Renal pelvis (tissue), 4 donors: ENCODE data around the gene SYNGR3. TPM values are rescaled to one million over a fixed set of nuclear protein-coding genes. Genes with fewer than 3 reads are reported as not detected.
"Not testable (repeated sequence)": the region's sequence is repeated elsewhere in the genome, so short reads cannot be mapped to it uniquely, and the experiment has no call there.

Experiments
- DNase-seq: peaks from one replicate; pipeline ENCODE4 v3.0.0-alpha.2; 2013
- polyA plus RNA-seq, 3 donors: library from polyadenylated mRNA; unstranded; fragments of 120-200 nt; gene quantifications; one replicate each; pipeline ENCODE4 v1.2.1, GENCODE V29; 2013; ENCODE audit not compliant: insufficient read length in 3 of 3

The SYNGR3 gene
- polyA plus RNA-seq, 3 donors, result 1.5 to 2.4 (median 2.1) TPM

DNA sequence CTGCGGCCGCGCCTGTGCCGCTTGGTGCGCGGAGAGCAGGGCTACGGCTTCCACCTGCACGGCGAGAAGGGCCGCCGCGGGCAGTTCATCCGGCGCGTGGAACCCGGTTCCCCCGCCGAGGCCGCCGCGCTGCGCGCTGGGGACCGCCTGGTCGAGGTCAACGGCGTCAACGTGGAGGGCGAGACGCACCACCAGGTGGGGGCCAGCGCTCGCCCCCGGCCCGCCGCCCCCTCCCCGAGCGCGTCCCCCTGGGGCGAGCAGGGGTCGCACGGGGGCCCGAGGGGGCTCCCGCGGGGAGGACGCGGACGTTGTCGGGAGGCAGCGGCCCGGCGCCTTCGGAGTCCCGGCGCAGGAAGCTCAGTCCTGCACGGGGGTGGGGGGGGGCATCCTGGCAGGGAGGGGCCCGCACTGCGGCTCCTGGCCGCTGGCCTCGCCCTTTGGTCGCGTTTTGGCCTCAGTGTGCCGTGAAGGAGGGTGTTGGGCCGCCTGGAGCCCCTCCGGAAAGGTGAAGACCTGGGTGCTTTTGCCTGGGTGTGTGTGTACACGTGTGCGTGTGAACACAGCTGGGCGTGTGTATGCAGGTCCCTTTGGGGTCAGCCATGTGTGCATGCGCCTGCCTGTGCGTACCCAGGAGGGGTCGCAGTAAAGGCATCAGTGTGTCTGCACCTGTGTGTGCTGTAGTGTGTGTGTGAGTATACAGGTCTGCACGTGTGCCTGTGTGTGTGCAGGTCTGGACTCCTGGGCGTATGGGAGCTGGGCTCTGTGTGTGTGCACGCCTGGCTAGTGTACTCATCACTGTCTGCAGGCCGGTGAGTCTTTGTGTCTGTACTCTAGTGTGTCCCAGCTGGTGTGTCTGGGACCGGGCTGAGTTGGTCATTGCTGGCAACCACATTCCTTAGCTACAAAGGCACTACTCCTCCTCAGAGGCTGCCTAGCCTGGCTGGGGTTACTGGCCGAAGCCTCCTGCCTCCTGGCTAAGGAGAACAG lies 37.5 kb downstream of the SYNGR3 start:
- no peak for DNase-seq

DNA sequence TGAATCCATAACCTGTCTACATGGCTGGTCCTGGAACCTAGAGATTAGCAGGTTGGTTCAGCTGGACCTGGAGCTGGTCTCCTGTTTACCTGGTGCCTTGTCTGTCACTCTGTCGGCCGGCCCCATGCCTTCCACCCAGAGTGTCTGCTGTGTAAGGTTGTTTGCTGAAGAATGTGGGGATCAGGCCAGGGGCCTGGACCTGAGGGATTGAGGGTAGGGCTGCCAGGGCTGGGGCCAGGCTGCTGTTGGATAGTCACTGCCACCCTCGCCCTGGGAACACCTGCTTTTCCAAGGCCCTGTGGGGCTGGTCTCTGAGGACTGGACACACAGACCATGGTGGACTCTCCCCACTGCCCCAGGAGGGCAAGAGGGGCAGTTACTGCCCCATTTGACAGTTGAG lies 38.4 kb downstream of the SYNGR3 start:
- no peak for DNase-seq

- no peak for DNase-seq
Measured at GRCh38 chr16:2028620-2029220, 39.0 kb downstream of the SYNGR3 start.

DNA sequence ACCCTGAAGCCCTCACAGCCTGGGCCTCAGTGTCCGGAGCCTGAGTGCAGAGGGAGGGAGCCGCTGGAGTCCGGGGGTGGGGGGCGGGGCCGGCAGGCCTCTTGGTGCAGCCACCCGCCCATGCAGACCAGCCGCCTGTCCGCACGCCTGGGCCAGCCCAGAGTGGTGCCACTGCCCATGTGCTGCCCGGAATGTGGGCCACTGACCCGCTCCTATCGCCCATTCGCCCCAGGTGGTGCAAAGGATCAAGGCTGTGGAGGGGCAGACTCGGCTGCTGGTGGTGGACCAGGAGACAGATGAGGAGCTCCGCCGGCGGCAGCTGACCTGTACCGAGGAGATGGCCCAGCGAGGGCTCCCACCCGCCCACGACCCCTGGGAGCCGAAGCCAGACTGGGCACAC lies 39.6 kb downstream of the SYNGR3 start:
- DNase-seq, result no peak

GRCh38 chr16:2030036-2030435 lies 40.3 kb downstream of the SYNGR3 start:
- no peak for DNase-seq

- DNase-seq, result no peak
Measured at GRCh38 chr16:2031081-2031577, 41.4 kb downstream of the SYNGR3 start.

DNA sequence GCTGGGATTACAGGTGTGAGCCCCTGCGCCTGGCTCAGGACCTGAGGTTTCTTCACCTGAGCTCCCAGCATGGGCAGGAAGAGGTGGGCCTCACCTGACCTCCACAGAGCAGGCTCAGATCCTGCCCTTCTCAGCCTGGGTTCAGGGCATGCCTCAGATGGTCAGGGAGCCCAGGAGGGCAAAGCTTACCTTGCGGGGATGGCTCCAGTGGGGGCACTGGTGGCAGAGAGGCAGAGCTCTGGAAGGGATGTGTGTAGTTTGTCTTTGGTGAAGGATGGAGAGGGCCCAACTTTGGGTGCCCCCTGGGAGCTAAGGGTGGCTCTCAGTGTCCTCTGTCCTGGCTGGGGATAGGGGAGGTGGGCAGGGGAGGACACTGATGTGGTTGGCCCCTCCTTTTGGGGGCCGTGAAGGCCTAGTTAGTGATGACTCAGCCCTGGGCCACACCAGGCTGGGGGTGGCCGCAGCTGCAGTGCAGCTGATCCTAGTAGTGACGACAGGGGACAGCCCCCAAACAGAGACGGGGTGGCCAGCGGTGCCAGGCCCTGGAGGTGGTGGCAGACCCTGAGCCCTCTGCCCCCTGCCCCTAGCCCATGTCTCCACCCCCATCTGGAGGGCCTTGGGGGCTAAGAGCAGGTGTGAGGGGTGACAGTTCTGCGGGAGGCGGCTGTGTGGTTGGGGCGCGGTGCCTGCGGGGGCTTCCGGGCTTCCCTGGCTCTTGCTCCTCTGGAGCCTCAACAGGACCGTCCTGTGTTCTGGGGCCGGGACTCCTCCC lies 42.7 kb downstream of the SYNGR3 start:
- DNase-seq, result no peak

DNA sequence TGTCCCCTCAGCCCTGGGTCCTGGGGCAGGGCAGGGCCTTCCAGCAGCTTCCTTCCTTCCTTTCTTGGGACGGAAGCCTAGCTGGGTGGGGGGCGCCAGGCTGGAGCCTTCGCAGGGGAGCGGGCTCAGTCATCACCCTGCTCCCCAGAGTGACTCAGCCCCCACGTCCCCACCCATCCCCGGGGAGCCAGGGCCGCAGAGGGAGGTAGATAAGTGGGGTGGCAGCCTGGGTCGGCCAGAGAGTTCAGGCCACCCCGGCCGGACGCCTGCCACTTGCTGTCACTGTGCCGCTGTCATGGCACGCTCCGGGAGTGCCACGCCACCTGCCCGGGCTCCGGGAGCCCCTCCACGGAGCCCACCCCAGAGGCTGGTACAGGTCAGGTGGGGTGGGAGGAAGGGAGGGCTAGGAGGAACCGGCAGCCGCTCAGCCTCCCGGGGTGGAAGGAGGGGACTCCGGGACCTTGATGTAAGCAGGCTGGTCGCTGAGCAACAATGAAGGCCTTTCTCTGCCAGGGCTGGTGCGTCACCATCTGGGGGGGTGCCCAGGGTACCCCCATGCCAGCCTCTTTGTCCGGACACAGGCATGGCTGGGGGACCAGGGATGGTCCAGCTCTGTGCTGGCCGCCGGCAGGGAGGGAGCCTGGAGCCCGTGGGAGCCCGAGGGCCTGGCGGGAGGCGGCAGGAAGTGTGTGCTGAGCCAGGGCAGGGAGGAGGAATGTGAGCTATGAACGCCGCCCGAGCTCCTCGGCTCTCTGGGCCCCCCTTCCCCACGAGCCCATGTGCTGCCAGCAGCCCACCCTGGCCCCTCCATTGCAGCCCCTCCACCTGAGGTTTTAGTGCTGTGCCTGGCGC lies 43.5 kb downstream of the SYNGR3 start:
- peak; percentile 65 for DNase-seq

- not testable (repeated sequence) for DNase-seq
Measured at GRCh38 chr16:2033909-2034695, 44.3 kb downstream of the SYNGR3 start.

DNA sequence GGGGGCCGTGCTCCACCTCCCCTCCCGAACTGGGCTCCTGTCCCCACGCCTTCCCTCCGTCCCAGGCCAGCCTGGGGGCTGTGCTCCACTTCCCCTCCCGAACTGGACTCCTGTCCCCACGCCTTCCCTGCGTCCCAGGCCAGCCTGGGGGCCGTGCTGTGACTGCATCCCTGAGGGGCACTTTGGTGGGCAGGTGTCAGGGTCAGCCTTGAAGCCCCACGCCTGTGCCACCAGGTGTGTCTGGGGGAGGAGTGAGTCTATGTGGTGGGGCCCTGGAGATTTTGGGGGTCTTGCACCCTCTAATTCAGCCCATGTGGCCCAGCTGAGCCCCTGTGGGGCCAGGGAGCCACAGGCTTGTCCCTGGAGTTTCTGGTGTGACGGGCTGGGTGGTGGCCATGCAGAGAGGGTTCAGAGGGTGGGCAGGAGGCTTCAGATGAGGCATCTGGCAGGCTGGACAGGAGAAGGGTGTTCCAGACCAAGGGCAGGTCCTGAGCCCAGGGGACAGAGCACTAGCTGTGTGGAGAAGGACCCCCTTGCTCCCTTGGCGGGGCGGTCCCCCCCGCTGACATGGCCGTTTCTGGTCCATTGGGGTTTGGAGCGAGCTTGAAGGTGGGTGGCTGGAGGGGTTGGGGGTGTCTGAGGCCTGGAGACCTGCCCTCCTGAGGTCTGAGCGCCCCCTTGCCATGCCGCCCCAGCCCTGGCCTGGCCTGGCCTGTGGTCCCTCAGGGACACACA lies 45.1 kb downstream of the SYNGR3 start:
- DNase-seq, result no peak

- peak; percentile 75 for DNase-seq
Measured at GRCh38 chr16:2035431-2036199, 45.8 kb downstream of the SYNGR3 start.

- DNase-seq, result no peak
Measured at GRCh38 chr16:2036200-2036966, 46.6 kb downstream of the SYNGR3 start.

DNA sequence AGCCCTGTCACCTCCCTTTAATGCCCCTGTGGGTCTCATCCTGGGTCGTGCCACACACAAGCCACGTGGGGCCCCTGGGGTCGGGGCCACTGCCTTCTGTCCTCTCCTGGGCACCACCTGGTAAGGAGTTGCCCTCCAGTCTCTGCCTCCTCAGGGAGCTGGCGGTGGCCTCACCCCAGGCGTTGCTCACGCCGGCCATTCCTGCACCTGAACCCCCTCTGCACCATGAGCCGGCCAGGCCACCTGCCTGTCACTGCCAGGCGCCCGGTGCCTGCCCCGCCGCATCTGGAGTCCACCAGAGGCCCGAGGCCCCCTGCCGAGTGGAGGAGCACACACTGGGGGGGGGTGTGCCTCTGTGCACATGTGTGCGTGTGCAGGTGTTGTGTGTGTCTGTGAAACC lies 47.3 kb downstream of the SYNGR3 start:
- DNase-seq, result no peak

DNA sequence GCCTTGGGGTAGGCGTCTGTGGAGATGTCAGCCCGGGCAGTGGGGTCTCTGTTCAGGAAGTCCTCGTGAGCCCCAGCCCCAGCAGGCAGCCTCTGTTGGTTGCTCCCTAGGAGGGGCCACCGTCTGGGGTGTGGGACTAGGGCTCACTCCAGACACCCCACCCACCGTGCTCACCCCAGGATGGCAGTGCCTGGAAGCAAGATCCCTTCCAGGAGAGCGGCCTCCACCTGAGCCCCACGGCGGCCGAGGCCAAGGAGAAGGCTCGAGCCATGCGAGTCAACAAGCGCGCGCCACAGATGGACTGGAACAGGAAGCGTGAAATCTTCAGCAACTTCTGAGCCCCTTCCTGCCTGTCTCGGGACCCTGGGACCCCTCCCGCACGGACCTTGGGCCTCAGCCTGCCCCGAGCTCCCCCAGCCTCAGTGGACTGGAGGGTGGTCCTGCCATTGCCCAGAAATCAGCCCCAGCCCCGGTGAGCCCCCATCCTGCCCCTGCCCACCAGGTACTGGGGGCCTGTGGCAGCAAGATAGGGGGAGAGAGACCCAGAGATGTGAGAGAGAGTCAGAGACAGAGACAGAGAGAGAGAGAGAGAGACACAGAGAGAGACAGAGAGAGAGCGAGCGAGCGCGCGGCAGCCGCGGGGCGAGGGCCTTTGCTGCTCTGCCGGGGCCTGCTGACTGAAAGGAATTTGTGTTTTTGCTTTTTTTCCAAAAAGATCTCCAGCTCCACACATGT lies 48.0 kb downstream of the SYNGR3 start:
- no peak for DNase-seq

GRCh38 chr16:2038382-2039231 lies 48.8 kb downstream of the SYNGR3 start:
- peak; percentile 71 for DNase-seq

GRCh38 chr16:2039274-2040031 lies 49.7 kb downstream of the SYNGR3 start:
- peak; percentile 92 for DNase-seq
